MM.1S (cell line): ENCODE results near the gene DCAF6.

ENCODE experiments used
- CTCF ChIP-seq: fragments of 300-600 bp; sonication (generic); IDR thresholded peaks from 2 replicates; pipeline ENCODE4 v1.5.1; 2016; ENCODE audit warnings: antibody characterized with exemption, low read length, mixed read lengths
- EZH2phosphoT487 ChIP-seq: fragments of 300-600 bp; sonication (generic); IDR thresholded peaks from 2 replicates; pipeline ENCODE4 v1.6.1; 2018; ENCODE audit warnings: antibody characterized with exemption, low read length

GRCh38 chr1:167912294-167912693 is 24.2 kb upstream of the DCAF6 start:
- TF ChIP-seq CTCF: no peak
- TF ChIP-seq EZH2phosphoT487: no peak
